PC-9 (cell line): ENCODE data around the gene PSMB1. TPM values are rescaled to one million over a fixed set of nuclear protein-coding genes. Genes with fewer than 3 reads are reported as not detected.

Source experiments
- BruUV-seq: library from RNA; stranded (reverse); fragments of 400-500 nt; replicated peaks from 2 replicates; lab custom pipeline; 2021; lab: Mats Ljungman, UMichigan
- CTCF ChIA-PET: fragments of 300-600 bp; sonication (Branson Sonifier 250); formaldehyde crosslinking; loops from one replicate; lab custom pipeline; 2022; ENCODE audit warnings: antibody characterized with exemption; lab: Charles Lee
- POLR2A ChIA-PET: fragments of 300-600 bp; sonication (Branson Sonifier 250); formaldehyde crosslinking; loops from one replicate; lab custom pipeline; 2022; ENCODE audit warnings: antibody characterized with exemption; ENCODE audit not compliant: unreplicated experiment; lab: Charles Lee
- DNase-seq, 2 experiments: peaks; one replicate each; pipeline versions ENCODE4 v3.0.0 to v3.0.0-alpha.2; 2015 to 2022; ENCODE audit warnings: mixed read lengths in 1 of 2
- H2AFZ ChIP-seq: fragments of 200-600 bp; sonication (generic); 2 replicates; pipeline ENCODE4 v1.8.1; 2017; ENCODE audit warnings: antibody characterized with exemption
- H3F3A ChIP-seq: fragments of 200-600 bp; sonication (generic); 2 replicates; pipeline ENCODE4 v1.8.1; 2017; ENCODE audit warnings: antibody characterized with exemption, mild to moderate bottlenecking, low read depth; ENCODE audit not compliant: insufficient read depth
- H3K27ac ChIP-seq: fragments of 200-600 bp; sonication (generic); 2 replicates; pipeline ENCODE4 v1.6.1; 2016; ENCODE audit warnings: mixed run types
- H3K27me3 ChIP-seq: fragments of 200-600 bp; sonication (generic); 2 replicates; pipeline ENCODE4 v1.6.1; 2016; ENCODE audit warnings: low read depth, mixed run types; ENCODE audit not compliant: insufficient read depth
- H3K36me3 ChIP-seq: fragments of 200-600 bp; sonication (generic); 2 replicates; pipeline ENCODE4 v1.6.1; 2016; ENCODE audit warnings: low read depth, mixed run types
- H3K4me1 ChIP-seq: fragments of 200-600 bp; sonication (generic); replicated peaks from 2 replicates; pipeline ENCODE4 v1.6.1; 2016; ENCODE audit warnings: mixed run types; ENCODE audit not compliant: insufficient read depth
- H3K4me2 ChIP-seq: fragments of 200-600 bp; sonication (generic); 2 replicates; pipeline ENCODE4 v1.6.1; 2017; ENCODE audit warnings: mixed run types
- H3K4me3 ChIP-seq: fragments of 200-600 bp; sonication (generic); 2 replicates; pipeline ENCODE4 v1.6.1; 2016; ENCODE audit warnings: mixed run types
- H3K79me2 ChIP-seq: fragments of 200-600 bp; sonication (generic); 2 replicates; pipeline ENCODE4 v1.6.1; 2017; ENCODE audit warnings: low read depth, mixed run types
- H3K9me2 ChIP-seq: fragments of 200-600 bp; sonication (generic); 2 replicates; pipeline ENCODE4 v1.8.1; 2017; ENCODE audit warnings: mild to moderate bottlenecking; ENCODE audit not compliant: insufficient read depth
- H3K9me3 ChIP-seq: fragments of 200-600 bp; sonication (generic); 2 replicates; pipeline ENCODE4 v1.8.1; 2016; ENCODE audit warnings: low read depth; ENCODE audit not compliant: insufficient read depth
- H4K20me1 ChIP-seq: fragments of 200-600 bp; sonication (generic); 2 replicates; pipeline ENCODE4 v1.8.1; 2017; ENCODE audit not compliant: insufficient read depth
- CTCF ChIP-seq: fragments of 200-600 bp; sonication (generic); conservative IDR thresholded peaks from 2 replicates; pipeline ENCODE4 v1.6.1; 2017; ENCODE audit warnings: mixed run types, antibody characterized with exemption, mild to moderate bottlenecking, moderate library complexity
- EZH2 ChIP-seq: fragments of 200-600 bp; sonication (generic); IDR thresholded peaks from 2 replicates; pipeline ENCODE4 v1.8.0; 2017; ENCODE audit warnings: antibody characterized with exemption, low read depth
- intact Hi-C: fragments of 100-400 bp; cut with micrococcal nuclease; formaldehyde crosslinking; loops from one replicate; pipeline ENCODE4 v1.10.0; 2022; ENCODE audit not compliant: unreplicated experiment
- total RNA-seq: library from RNA; stranded (reverse); gene quantifications from 2 replicates; pipeline ENCODE4 v1.2.3, GENCODE V29; 2021

Gene PSMB1
- total RNA-seq, 1 experiment from 2014 or later: 169 TPM

- Histone ChIP-seq H3F3A (no peaks in the 10 kb centered on the region), H4K20me1 (no peaks in the 10 kb centered on the region), H3K4me1 (no peaks in the 10 kb centered on the region), H3K4me3 (no peak overlapping the region), H2AFZ (no peak overlapping the region), H3K27me3 (peaks cover 86% of the 10 kb centered on the region), H3K79me2 (no peaks in the 10 kb centered on the region), H3K9me3 (no peaks in the 10 kb centered on the region), H3K36me3 (no peaks in the 10 kb centered on the region), H3K9me2 (no peaks in the 10 kb centered on the region), H3K4me2 (no peak overlapping the region), H3K27ac (no peak overlapping the region)
- TF ChIP-seq EZH2 (no peak), CTCF (no peak)
- CTCF ChIA-PET: no interaction called here
- intact Hi-C loops: no loop called here
- no TSS peak for BruUV-seq
- DNase-seq: no peak
- POLR2A ChIA-PET: no interaction called here
Measured at GRCh38 chr6:170489836-170490235, 63.3 kb downstream of the PSMB1 start.

GRCh38 chr6:170487707-170488329, 65.3 kb downstream of the PSMB1 start:
- H3K4me2 ChIP-seq: no peak overlapping the region
- H4K20me1 ChIP-seq: no peaks in the 10 kb centered on the region
- BruUV-seq: no TSS peak
- no peak overlapping the region for H3K27ac ChIP-seq
- intact Hi-C loops: no loop called here
- no peaks in the 10 kb centered on the region for H3K79me2 ChIP-seq
- H3F3A ChIP-seq: no peaks in the 10 kb centered on the region
- DNase-seq: no peak
- ChIA-PET POLR2A (no interaction called here), CTCF (no interaction called here)
- H3K9me3 ChIP-seq: no peaks in the 10 kb centered on the region
- H2AFZ ChIP-seq: no peak overlapping the region
- TF ChIP-seq EZH2: no peak
- TF ChIP-seq CTCF: no peak
- no peaks in the 10 kb centered on the region for H3K9me2 ChIP-seq
- no peaks in the 10 kb centered on the region for H3K4me1 ChIP-seq
- no peaks in the 10 kb centered on the region for H3K36me3 ChIP-seq
- H3K4me3 ChIP-seq: no peak overlapping the region
- H3K27me3 ChIP-seq: peaks cover 91% of the 10 kb centered on the region

GRCh38 chr6:170485159-170485558, 67.9 kb downstream of the PSMB1 start:
- H3K4me2 ChIP-seq: no peak overlapping the region
- intact Hi-C loops: no loop called here
- 0 out of 2 replicates have a peak, but pooled peaks cover 6% of the 10 kb centered on the region for H3K9me3 ChIP-seq
- no peaks in the 10 kb centered on the region for H3F3A ChIP-seq
- no peak for TF ChIP-seq EZH2
- TF ChIP-seq CTCF: no peak
- H3K4me1 ChIP-seq: no peaks in the 10 kb centered on the region
- ChIA-PET CTCF (no interaction called here), POLR2A (no interaction called here)
- H4K20me1 ChIP-seq: no peaks in the 10 kb centered on the region
- no peaks in the 10 kb centered on the region for H3K79me2 ChIP-seq
- no peak overlapping the region for H3K4me3 ChIP-seq
- H3K9me2 ChIP-seq: no peaks in the 10 kb centered on the region
- peaks cover 93% of the 10 kb centered on the region for H3K27me3 ChIP-seq
- no TSS peak for BruUV-seq
- H3K36me3 ChIP-seq: no peaks in the 10 kb centered on the region
- no peak overlapping the region for H2AFZ ChIP-seq
- no peak overlapping the region for H3K27ac ChIP-seq
- no peak for DNase-seq

Other genes starting within 250 kb of the PSMB1 start
- 13.6 and 14.3 TPM in 2 replicates for gene FAM120B, start 246.5 kb downstream of the PSMB1 start, total RNA-seq
- 10.6 and 11.2 TPM in 2 replicates for gene TBP, start 1.1 kb upstream of the PSMB1 start, total RNA-seq
- gene PDCD2, start 31.3 kb upstream of the PSMB1 start, total RNA-seq: 43.1 and 51.7 TPM in 2 replicates